Omental fat pad (tissue), 4 donors: ENCODE data around the gene WDR1. TPM values are rescaled to one million over a fixed set of nuclear protein-coding genes. Genes with fewer than 3 reads are reported as not detected.

Source experiments
- ATAC-seq: fragments of 150-250 bp; one replicate; pipeline ENCODE4 v1.9.1; 2016; ENCODE audit warnings: mild to moderate bottlenecking, moderate library complexity; ENCODE audit not compliant: low FRiP score
- DNase-seq: peaks from one replicate; pipeline ENCODE4 v3.0.0-alpha.2; 2019; ENCODE audit warnings: low spot score
- CTCF ChIP-seq, 3 donors: fragments of 450-650 bp; IDR thresholded peaks; one replicate each; pipeline ENCODE4 v1.5.1; 2016 to 2017; ENCODE audit warnings: antibody characterized with exemption in 3 of 3, mild to moderate bottlenecking in 3 of 3, moderate library complexity in 2 of 3
- small RNA-seq: library from RNA; depleted of rRNA; stranded (forward); fragments of <200 nt; gene quantifications from one replicate; pipeline ENCODE3, GENCODE V24; 2016
- total RNA-seq, 4 donors: library from RNA; depleted of rRNA; stranded (reverse); fragments of >200 nt; gene quantifications; one replicate each; pipeline ENCODE4 v1.1.0, GENCODE V29; 2016

The WDR1 gene
- total RNA-seq, 4 donors from 2014 or later, result 114 to 219 (median 135) TPM

- no peak for TF ChIP-seq CTCF (IDR thresholded peaks at IDR 0.05)
Observed at GRCh38 chr4:10028910-10029309, 87.7 kb downstream of the WDR1 start.

GRCh38 chr4:10026485-10026884 is 90.1 kb downstream of the WDR1 start:
- no peak for ATAC-seq
- DNase-seq, result no peak
- TF ChIP-seq CTCF (IDR thresholded peaks at IDR 0.05), result no peak

More at GRCh38 chr4:10028910-10029309, 87.7 kb downstream of the WDR1 start:
- no peak for ATAC-seq
- DNase-seq, result no peak

- no peak for ATAC-seq
- DNase-seq, result no peak
- no peak for TF ChIP-seq CTCF (IDR thresholded peaks at IDR 0.05)
Observed at GRCh38 chr4:10025230-10025806, 91.3 kb downstream of the WDR1 start.

Small RNA genes lying within 50 kb of the gene (small RNA-seq; reads per million reads assigned to genes)
- gene AC093664.1 (not detected), gene MIR3138 (not detected), gene RNA5SP155 (not detected)

Other genes starting within 250 kb of the WDR1 start
- 1 to 10 TPM; 4.7 to 8.5 (median 7.3) TPM for gene SLC2A9, start 95.3 kb downstream of the WDR1 start, total RNA-seq